ENCODE results near the gene GCDH.

- no peak for TF ChIP-seq CTCF (optimal IDR thresholded peaks at IDR 0.05 in 1 of 3, IDR thresholded peaks at IDR 0.05 in 1 of 3, conservative IDR thresholded peaks at IDR 0.05 in 1 of 3; ENCODE audit: extremely low read depth in 1 of 3, insufficient read depth in 2 of 3, low read length in 3 of 3)
- no peak for TF ChIP-seq EZH2 (IDR thresholded peaks at IDR 0.05; ENCODE audit: low read length)
These were observed 21.6 kb downstream of the GCDH start for GRCh38 chr19:12912571-12912970.
